ENCODE measurements around the gene SIK3. TPM values are rescaled to one million over a fixed set of nuclear protein-coding genes. Genes with fewer than 3 reads are reported as not detected.

The SIK3 gene
- total RNA-seq, 1 experiment from 2014 or later, result 31.4 TPM

DNA sequence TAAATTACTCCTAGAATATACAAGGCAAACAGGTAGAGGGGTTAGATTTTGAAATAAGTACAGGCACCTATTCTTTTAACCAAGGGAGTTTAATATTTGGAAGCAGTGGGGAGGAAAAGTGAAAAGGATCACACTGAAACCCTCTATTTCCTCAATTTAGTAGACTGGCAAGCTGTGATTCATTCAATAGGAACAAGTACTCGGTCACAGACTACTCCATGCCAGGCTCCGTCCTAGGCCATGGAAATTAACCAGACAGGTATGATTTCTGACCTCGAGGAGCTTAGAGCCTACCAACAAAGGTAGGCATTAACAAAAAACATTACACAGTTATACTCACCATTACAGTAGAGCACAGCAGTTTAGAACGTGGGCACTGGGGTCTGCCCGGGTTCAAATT lies 40.9 kb downstream of the SIK3 start:
- no peak overlapping the region for H3K23ac ChIP-seq (ENCODE audit: insufficient read length, low read depth, low read length)
- H2BK12ac ChIP-seq (ENCODE audit: insufficient read length, low read depth, low read length), result no peak overlapping the region
- TF ChIP-seq, protein P1, sequence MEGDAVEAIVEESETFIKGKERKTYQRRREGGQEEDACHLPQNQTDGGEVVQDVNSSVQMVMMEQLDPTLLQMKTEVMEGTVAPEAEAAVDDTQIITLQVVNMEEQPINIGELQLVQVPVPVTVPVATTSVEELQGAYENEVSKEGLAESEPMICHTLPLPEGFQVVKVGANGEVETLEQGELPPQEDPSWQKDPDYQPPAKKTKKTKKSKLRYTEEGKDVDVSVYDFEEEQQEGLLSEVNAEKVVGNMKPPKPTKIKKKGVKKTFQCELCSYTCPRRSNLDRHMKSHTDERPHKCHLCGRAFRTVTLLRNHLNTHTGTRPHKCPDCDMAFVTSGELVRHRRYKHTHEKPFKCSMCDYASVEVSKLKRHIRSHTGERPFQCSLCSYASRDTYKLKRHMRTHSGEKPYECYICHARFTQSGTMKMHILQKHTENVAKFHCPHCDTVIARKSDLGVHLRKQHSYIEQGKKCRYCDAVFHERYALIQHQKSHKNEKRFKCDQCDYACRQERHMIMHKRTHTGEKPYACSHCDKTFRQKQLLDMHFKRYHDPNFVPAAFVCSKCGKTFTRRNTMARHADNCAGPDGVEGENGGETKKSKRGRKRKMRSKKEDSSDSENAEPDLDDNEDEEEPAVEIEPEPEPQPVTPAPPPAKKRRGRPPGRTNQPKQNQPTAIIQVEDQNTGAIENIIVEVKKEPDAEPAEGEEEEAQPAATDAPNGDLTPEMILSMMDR (conservative IDR thresholded peaks at IDR 0.05), result no peak
- H3K56ac ChIP-seq (ENCODE audit: insufficient read length, low read depth, low read length), result no peak overlapping the region
- no peaks in the 10 kb centered on the region for H3K9me3 ChIP-seq (ENCODE audit: control insufficient read depth, low read depth, low read length)
- H3K4ac ChIP-seq (ENCODE audit: low read depth, low read length), result no peak overlapping the region
- H3K4me1 Mint-ChIP-seq, result peaks cover 14 to 15% of the 10 kb centered on the region in 2 experiments
- no peak overlapping the region for H3K27ac Mint-ChIP-seq
- no peaks in the 10 kb centered on the region for H3K79me1 ChIP-seq (ENCODE audit: insufficient read depth, low read depth, low read length, poor library complexity, severe bottlenecking)
- no CpG with 5 or more reads among the region's 5 CpGs for WGBS (ENCODE audit: extremely low coverage, insufficient read length, low lambda C conversion rate)
- H2BK5ac ChIP-seq (ENCODE audit: insufficient read length, low read length), result no peak overlapping the region
- no peaks in the 10 kb centered on the region for H3K23me2 ChIP-seq (ENCODE audit: insufficient read length, low read depth, low read length, poor library complexity, severe bottlenecking)
- no peaks in the 10 kb centered on the region for H3K27me3 Mint-ChIP-seq (ENCODE audit: low read depth)
- no peaks in the 10 kb centered on the region for H3K9me3 Mint-ChIP-seq
- H3K4me1 ChIP-seq (ENCODE audit: insufficient read depth, low read length), result peaks cover 3% of the 10 kb centered on the region; the same call in 1 of the 2 replicates
- H4K20me1 ChIP-seq (ENCODE audit: control insufficient read depth, insufficient read depth, insufficient read length), result no peaks in the 10 kb centered on the region
- H3T11ph ChIP-seq (ENCODE audit: low read length), result no peak overlapping the region
- no peaks in the 10 kb centered on the region for H3K36me3 Mint-ChIP-seq (ENCODE audit: insufficient read depth in 1 of 3, low read depth in 3 of 3)
- no peak overlapping the region for H3K27ac ChIP-seq (ENCODE audit: insufficient read length, low read depth, low read length)
- no peak overlapping the region for H2BK20ac ChIP-seq (ENCODE audit: low read depth, low read length, poor library complexity, severe bottlenecking)
- no peak overlapping the region for H3K14ac ChIP-seq (ENCODE audit: insufficient read depth, low read length)
- no peak for DNase-seq
- H3K4me3 Mint-ChIP-seq, result no peak overlapping the region
- H3K9ac ChIP-seq (ENCODE audit: extremely low read depth, insufficient read length, low read length), result no peak overlapping the region
- no peak overlapping the region for H4K5ac ChIP-seq (ENCODE audit: insufficient read length, low read depth, low read length)
- H4K91ac ChIP-seq (ENCODE audit: insufficient read length, low read depth, low read length), result no peak overlapping the region
- no peak overlapping the region for H3K18ac ChIP-seq (ENCODE audit: insufficient read length, low read depth, low read length)
- H2AFZ ChIP-seq (ENCODE audit: low read length), result no peak overlapping the region
- no peaks in the 10 kb centered on the region for H3K27me3 ChIP-seq (ENCODE audit: insufficient read depth, low read length)
- H2BK15ac ChIP-seq (ENCODE audit: low read depth, low read length), result no peak overlapping the region
- peaks cover 4% of the 10 kb centered on the region; the same call in 1 of the 2 replicates for H3K79me2 ChIP-seq (ENCODE audit: insufficient read depth, low read length)
- no peak overlapping the region for H2AK5ac ChIP-seq (ENCODE audit: insufficient read length, low read length)
- no peak overlapping the region for H4K8ac ChIP-seq (replicated peaks; ENCODE audit: insufficient read length, low read depth, low read length)
- H3K4me2 ChIP-seq (ENCODE audit: insufficient read depth, insufficient read length, low read length), result no peak overlapping the region
- H2BK120ac ChIP-seq (ENCODE audit: low read depth, low read length, poor library complexity, severe bottlenecking), result no peak overlapping the region
